SK-N-MC (cell line): ENCODE measurements around the gene EVI5L.

Source experiments
- EZH2 ChIP-seq: fragments of 200-600 bp; sonication (generic); IDR thresholded peaks from one replicate; pipeline ENCODE4 v1.6.1; 2017; ENCODE audit warnings: antibody characterized with exemption
- POLR2AphosphoS5 ChIP-seq: IDR thresholded peaks from 2 replicates; pipeline ENCODE4 v1.6.1; 2012; ENCODE audit warnings: mild to moderate bottlenecking, low read depth, low read length, borderline replicate concordance

DNA sequence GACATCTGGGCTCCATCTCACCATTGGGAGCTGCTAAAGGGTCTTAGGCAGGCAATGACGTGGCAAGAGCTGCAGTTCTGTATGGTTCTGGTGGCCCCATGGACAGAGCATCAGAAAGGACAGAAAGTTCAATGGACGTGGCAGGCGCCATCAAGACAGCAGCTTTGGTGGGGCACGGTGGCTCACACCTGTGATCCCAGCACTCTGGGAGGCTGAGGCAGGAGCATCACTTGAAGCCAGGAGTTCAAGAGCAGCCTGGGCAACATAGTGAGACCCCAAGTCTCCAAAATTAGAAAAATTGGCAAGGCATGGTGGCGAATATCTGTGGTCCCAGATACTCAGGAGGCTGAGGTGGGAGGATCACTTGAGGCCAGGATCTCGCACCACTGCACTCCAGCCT, 9.5 kb downstream of the EVI5L start:
- no peak for TF ChIP-seq EZH2
- TF ChIP-seq POLR2AphosphoS5: no peak
